Measurements from ENCODE around the gene SNRK. TPM values are rescaled to one million over a fixed set of nuclear protein-coding genes. Genes with fewer than 3 reads are reported as not detected.

Gene SNRK
- total and polyA plus RNA-seq, 10 donors, result 12.0 to 121 (median 99.2) TPM

DNA sequence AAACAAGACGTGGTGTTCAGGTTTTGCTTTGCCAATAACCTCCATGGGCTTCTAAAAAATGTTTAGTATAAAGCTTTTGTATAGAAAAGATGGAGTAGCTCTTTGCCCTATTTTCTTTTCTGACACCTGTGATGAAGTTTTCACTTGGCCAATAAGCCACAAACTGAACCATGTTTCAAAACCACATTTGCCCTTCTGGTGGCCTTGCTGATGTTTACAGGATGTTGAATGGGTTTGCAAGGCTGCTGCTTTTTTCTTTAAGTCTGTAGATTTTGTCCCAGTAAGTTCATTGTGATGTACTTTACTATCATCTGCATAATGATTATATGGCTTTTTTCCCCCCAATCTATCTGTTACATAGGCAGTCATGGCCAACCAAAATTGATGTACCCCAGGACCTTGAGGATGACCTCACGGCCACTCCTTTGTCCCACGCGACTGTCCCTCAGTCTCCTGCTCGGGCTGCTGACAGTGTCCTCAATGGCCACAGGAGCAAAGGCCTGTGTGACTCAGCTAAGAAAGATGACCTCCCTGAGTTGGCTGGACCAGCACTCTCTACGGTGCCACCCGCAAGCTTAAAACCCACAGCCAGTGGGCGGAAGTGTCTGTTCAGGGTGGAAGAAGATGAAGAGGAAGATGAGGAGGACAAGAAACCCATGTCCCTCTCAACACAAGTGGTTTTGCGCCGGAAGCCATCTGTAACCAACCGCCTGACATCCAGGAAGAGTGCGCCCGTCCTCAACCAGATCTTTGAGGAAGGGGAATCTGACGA, 60.8 kb downstream of the SNRK start:
- DNase-seq, result no peak
- Histone ChIP-seq H3K27me3 (replicated peaks in 1 of 7) (no peaks in the 10 kb centered on the region), H3K4me3 (peak overlapping the region in 1 of 8 donors; percentile 34), H3K36me3 (peaks cover 0 to 98% (median 71%) of the 10 kb centered on the region in 6 donors), H3K4me1 (peaks cover 16 to 76% (median 51%) of the 10 kb centered on the region in 6 donors), H3K9me3 (peaks cover 0 to 15% (median 7%) of the 10 kb centered on the region in 8 donors), H3K27ac (peak overlapping the region; percentile 43 to 88 (median 67))
- whole genome bisulfite sequencing, 5 donors, result 79 to 93% (median 84%) methylated on average over 14 of the region's 14 CpGs
- intact Hi-C loops (cut with DNase I; ENCODE audit: low total_unique reads), result loop anchor here (10.0 kb wide), 1 partner anchor 52 kb away; no protein-coding TSS in a partner anchor
- TF ChIP-seq, protein P1, sequence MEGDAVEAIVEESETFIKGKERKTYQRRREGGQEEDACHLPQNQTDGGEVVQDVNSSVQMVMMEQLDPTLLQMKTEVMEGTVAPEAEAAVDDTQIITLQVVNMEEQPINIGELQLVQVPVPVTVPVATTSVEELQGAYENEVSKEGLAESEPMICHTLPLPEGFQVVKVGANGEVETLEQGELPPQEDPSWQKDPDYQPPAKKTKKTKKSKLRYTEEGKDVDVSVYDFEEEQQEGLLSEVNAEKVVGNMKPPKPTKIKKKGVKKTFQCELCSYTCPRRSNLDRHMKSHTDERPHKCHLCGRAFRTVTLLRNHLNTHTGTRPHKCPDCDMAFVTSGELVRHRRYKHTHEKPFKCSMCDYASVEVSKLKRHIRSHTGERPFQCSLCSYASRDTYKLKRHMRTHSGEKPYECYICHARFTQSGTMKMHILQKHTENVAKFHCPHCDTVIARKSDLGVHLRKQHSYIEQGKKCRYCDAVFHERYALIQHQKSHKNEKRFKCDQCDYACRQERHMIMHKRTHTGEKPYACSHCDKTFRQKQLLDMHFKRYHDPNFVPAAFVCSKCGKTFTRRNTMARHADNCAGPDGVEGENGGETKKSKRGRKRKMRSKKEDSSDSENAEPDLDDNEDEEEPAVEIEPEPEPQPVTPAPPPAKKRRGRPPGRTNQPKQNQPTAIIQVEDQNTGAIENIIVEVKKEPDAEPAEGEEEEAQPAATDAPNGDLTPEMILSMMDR (IDR thresholded peaks at IDR 0.05 in 8 of 11, conservative IDR thresholded peaks at IDR 0.05 in 3 of 11), result no peak
- TF ChIP-seq POLR2AphosphoS5 (IDR thresholded peaks at IDR 0.05) (peak in 1 of 3 donors; percentile 32), POLR2A (IDR thresholded peaks at IDR 0.05) (no peak)

DNA sequence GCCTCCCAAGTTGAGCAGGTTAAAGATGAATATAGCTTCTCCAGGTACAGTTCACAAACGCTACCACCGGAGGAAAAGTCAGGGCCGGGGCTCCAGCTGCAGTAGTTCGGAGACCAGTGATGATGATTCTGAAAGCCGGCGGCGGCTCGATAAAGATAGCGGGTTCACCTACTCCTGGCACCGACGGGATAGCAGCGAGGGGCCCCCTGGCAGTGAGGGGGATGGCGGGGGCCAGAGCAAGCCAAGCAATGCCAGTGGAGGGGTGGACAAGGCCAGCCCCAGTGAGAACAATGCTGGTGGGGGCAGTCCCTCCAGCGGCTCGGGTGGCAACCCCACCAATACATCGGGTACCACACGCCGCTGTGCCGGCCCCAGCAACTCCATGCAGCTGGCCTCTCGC, 61.4 kb downstream of the SNRK start:
- H3K36me3 ChIP-seq, result peaks cover 0 to 96% (median 65%) of the 10 kb centered on the region in 6 donors
- 95 to 99% (median 97%) methylated on average over 20 of the region's 20 CpGs for WGBS, 5 donors
- peaks cover 1 to 21% (median 13%) of the 10 kb centered on the region in 8 donors for H3K9me3 ChIP-seq
- peaks cover 16 to 70% (median 47%) of the 10 kb centered on the region in 6 donors for H3K4me1 ChIP-seq
- peak overlapping the region in 7 of 8 donors; percentile 35 to 88 (median 73) for H3K27ac ChIP-seq
- intact Hi-C loops (cut with DNase I; ENCODE audit: low total_unique reads), result loop anchor here (10.0 kb wide), 1 partner anchor 53 kb away; no protein-coding TSS in a partner anchor
- H3K4me3 ChIP-seq, result peak overlapping the region in 1 of 8 donors; percentile 34
- H3K27me3 ChIP-seq (replicated peaks in 1 of 7), result no peaks in the 10 kb centered on the region
- TF ChIP-seq POLR2AphosphoS5 (IDR thresholded peaks at IDR 0.05) (peak in 2 of 3 donors; percentile 49 to 83), POLR2A (IDR thresholded peaks at IDR 0.05) (no peak)
- TF ChIP-seq, protein P1 (IDR thresholded peaks at IDR 0.05 in 8 of 11, conservative IDR thresholded peaks at IDR 0.05 in 3 of 11), result no peak
- DNase-seq, result no peak

DNA sequence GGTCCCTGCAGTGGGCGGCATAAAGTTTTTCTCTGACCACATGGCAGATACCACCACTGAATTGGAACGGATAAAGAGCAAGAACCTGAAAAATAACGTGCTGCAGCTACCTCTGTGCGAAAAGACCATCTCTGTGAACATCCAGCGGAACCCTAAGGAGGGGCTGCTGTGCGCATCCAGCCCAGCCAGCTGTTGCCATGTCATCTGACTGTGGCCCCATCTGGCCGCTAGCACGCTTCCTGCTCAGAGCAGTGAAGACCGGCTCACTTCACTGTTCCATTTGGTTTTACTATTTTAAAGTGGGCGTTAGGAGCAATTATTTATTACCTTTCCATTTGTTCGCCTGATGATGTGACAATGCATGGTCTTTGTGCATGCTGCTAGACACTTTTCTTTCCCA, 62.0 kb downstream of the SNRK start:
- Histone ChIP-seq H3K4me3 (no peak overlapping the region), H3K9me3 (peaks cover 2 to 26% (median 19%) of the 10 kb centered on the region in 8 donors), H3K4me1 (peaks cover 12 to 64% (median 42%) of the 10 kb centered on the region in 6 donors), H3K36me3 (peaks cover 0 to 95% (median 61%) of the 10 kb centered on the region in 6 donors), H3K27me3 (replicated peaks in 1 of 7) (no peaks in the 10 kb centered on the region), H3K27ac (peak overlapping the region in 5 of 8 donors; percentile 35 to 88 (median 73))
- no peak for DNase-seq
- WGBS, 5 donors, result 93 to 96% (median 95%) methylated on average over 11 of the region's 11 CpGs
- intact Hi-C loops (cut with DNase I; ENCODE audit: low total_unique reads), result loop anchor here (10.0 kb wide), 1 partner anchor 54 kb away; no protein-coding TSS in a partner anchor
- TF ChIP-seq, protein P1 (IDR thresholded peaks at IDR 0.05 in 8 of 11, conservative IDR thresholded peaks at IDR 0.05 in 3 of 11), result no peak
- TF ChIP-seq POLR2AphosphoS5 (IDR thresholded peaks at IDR 0.05) (no peak), POLR2A (IDR thresholded peaks at IDR 0.05) (no peak)
